Measurements from ENCODE around the gene SLC51A.

GRCh38 chr3:196208942-196209695, 7.2 kb upstream of the SLC51A start:
- TF ChIP-seq YY1 (IDR thresholded peaks at IDR 0.05; ENCODE audit: insufficient read depth, insufficient read length) = no peak
- TF ChIP-seq SUZ12 (IDR thresholded peaks at IDR 0.05; ENCODE audit: extremely low read depth, insufficient read depth, insufficient read length) = no peak
- no peak for TF ChIP-seq ZNF274 (IDR thresholded peaks at IDR 0.05; ENCODE audit: low read depth, low read length)

Data from NT2/D1 (cell line).